Activated CD8-positive, alpha-beta memory T cell treated with anti-CD3 and anti-CD28 coated beads, Interleukin-2, amount 50 U/mL, for 1 hour (primary cell): Measurements from ENCODE around the gene RBM17.
A peak's percentile ranks its signal among the peaks of the same experiment; 100 is the strongest.
"Not testable (repeated sequence)": the region's sequence is repeated elsewhere in the genome, so short reads cannot be mapped to it uniquely, and the experiment has no call there.

Source experiments
- DNase-seq: peaks from one replicate; pipeline ENCODE4 v3.0.0-alpha.2; 2020; ENCODE audit errors: extremely low read depth

Gene RBM17

DNA sequence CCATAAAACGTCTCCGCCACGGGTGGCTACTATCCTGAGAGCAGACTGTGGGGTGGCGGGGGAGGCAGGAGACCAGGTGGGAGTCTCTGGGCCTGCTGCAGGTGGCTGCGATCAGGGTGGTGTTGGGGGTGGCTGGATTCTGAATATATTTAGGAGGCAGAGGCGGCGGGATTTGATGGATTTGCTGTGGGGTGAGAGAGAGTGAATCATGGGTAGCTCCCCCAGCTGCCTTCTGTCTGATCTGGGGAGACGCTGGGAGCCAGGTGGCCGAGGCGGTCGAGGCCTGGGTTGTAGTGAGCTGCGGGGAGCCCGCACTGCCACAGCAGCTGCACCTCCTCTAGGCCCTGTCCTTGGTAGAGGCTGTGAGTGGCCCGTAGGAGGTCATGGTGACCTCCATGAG, 65.7 kb downstream of the RBM17 start:
- no peak for DNase-seq

GRCh38 chr10:6158276-6158675, 69.4 kb downstream of the RBM17 start:
- DNase-seq, result no peak

GRCh38 chr10:6161921-6162320, 73.1 kb downstream of the RBM17 start:
- DNase-seq, result no peak

DNA sequence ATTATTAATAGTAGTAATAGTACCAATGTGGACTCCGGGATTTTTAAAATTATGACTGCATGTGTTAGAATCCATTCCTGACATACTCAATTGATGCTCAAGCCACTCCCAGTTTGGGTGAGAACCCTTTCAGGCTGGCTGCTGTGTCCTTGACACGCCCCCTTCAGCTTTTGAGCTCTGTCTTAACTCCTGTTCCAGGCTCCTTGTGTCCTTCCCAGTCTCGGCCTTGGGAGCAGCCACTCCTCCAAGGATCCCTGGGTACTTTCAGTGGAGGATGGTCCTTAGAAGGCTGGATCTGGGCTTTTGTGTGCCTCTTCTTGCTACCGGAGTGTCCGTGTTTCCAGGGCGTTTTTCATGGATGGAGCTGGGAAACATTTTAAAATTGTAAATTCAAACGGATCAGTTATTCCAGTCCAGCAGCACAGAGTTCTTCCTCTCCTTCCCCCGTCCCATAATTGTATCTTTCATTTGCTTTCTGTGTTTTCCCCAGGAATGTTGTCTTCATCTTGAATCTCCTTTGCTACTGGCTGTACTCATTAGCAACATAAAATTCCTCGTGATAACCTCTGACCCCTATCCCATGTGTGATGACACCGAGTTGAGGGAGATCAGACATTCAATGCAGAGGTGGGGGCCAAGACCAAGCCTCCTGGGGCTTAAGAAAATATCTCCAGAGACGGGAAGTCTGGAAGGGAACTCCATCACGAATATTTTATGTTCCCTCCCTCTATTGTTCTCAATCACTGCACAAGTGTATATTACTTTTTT, 73.9 kb downstream of the RBM17 start:
- no peak for DNase-seq

DNA sequence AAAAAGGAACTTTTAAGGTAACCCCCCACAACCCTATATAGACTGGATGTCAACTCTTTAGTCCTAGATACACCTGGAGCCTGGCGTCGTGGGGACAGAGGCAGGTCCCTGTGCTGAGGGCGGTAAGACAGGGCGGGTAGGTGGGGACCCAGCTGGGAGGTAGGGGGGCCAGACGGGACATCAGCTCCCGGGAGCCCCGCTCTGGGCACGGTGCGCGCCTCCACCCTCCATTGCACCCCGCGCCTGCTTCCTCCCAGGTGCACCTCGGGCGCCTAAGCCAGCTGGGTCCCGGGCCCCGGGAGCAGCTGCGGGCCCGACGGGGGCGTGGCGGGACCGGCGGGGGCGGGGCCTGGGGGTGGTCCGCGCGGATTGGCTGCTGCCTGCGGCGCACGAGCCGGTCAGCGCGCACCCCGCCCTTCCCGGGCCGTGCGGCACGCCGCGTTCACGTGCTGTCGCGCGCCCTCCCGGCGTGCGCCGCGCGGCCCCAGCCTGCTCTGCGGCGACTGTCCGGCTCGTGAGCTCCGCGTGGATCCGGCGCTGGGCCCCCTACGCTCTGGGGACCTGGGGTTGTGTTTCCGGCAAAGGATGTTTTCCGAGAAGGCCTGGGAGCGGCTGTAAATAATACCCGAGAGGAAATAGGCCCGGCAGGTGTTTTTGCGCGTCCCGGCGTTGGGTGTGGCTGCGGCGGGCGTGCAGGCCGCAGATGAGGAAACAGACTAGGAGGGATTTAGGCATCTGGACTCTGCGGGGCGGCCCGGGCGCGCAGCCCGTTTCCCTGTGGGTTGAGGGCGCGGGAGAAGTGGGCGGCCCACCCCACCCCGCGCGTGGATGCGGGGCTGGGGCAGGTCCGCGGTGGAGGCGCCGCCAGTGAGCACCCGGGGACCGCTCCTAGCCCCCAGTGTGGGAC, 74.8 kb downstream of the RBM17 start:
- DNase-seq, result peak; percentile 61

GRCh38 chr10:6164271-6165095, 75.6 kb downstream of the RBM17 start:
- DNase-seq, result no peak

DNA sequence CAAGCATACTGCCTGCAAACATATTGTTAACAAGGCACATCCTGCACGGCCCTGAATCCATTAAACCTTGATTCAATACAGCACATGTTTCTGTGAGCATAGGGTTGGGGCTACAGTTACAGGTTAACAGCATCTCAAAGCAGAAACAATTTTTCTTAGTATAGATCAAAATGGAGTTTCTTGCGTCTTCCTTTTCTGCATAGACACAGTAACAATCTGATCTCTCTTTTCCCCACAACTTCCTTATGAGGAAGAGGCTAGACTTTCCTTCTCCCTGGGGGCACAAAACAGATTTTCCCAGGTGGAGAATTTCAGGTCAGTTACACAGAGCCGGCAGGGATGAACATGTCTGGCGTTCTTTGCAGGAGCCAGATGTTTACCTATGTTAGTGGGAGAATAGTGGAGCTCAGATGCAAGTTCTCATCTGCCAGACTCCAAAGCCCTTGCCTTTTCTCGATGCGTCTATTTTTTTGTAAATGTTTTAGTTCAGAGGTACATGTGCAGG, 76.4 kb downstream of the RBM17 start:
- DNase-seq, result no peak

DNA sequence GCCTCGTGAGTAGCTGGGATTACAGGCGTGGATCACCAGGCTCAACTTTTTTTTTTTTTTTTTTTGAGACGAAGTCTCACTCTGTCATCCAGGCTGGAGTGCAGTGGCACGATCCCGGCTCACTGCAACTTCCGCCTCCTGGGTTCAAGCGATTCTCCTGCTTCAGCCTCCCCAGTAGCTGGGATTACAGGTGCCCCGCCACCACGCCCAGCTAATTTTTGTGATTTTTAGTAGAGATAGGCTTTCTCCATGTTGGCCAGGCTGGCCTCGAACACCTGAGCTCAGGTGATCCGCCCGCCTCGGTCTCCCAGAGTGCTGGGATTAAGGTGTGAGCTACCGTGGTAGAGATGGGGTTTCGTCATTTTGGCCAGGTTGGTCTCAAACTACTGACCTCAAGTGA, 77.1 kb downstream of the RBM17 start:
- DNase-seq, result not testable (repeated sequence)
